Kasumi-1 (cell line): Measurements from ENCODE around the gene SURF1.
A peak's percentile ranks its signal among the peaks of the same experiment; 100 is the strongest.
"Not testable (repeated sequence)": the region's sequence is repeated elsewhere in the genome, so short reads cannot be mapped to it uniquely, and the experiment has no call there.

Source experiments
- DNase-seq, 2 experiments: peaks; one replicate each; lab custom pipeline; 2025; lab: John Stamatoyannopoulos, UW

The SURF1 gene

GRCh38 chr9:133356391-133357091, at the start of gene SURF1, which contains the start of gene SURF2:
Gene SURF1, minus strand, starts transcription at chr9:133356487. Its CDS starts 34 bp downstream, at chr9:133356453.
Gene SURF2, plus strand, starts transcription at chr9:133356550. Its CDS starts 43 bp downstream, at chr9:133356593.
- DNase-seq: peak; percentile 76 to 80

GRCh38 chr9:133405508-133406438, 49.5 kb upstream of the SURF1 start:
- DNase-seq: no peak

- DNase-seq: no peak
Observed at GRCh38 chr9:133404454-133405002, 48.2 kb upstream of the SURF1 start.

- DNase-seq: no peak
Observed at GRCh38 chr9:133403766-133404453, 47.6 kb upstream of the SURF1 start.

- DNase-seq: no peak
Observed at GRCh38 chr9:133402689-133403088, 46.4 kb upstream of the SURF1 start.

GRCh38 chr9:133401588-133401987, 45.3 kb upstream of the SURF1 start:
- DNase-seq: no peak

GRCh38 chr9:133400292-133400691, 44.0 kb upstream of the SURF1 start:
- DNase-seq: no peak

- no peak for DNase-seq
Observed at GRCh38 chr9:133397895-133398294, 41.6 kb upstream of the SURF1 start.

GRCh38 chr9:133397370-133397769, 41.1 kb upstream of the SURF1 start:
- no peak for DNase-seq

GRCh38 chr9:133396952-133397351, 40.7 kb upstream of the SURF1 start:
- DNase-seq: no peak

- no peak for DNase-seq
Observed at GRCh38 chr9:133394687-133395271, 38.5 kb upstream of the SURF1 start.

- no peak for DNase-seq
Observed at GRCh38 chr9:133393399-133393798, 37.1 kb upstream of the SURF1 start.

- not testable (repeated sequence) for DNase-seq
Observed at GRCh38 chr9:133392308-133392707, 36.0 kb upstream of the SURF1 start.

GRCh38 chr9:133391449-133391848, 35.2 kb upstream of the SURF1 start:
- DNase-seq: not testable (repeated sequence)

GRCh38 chr9:133390713-133391112, 34.4 kb upstream of the SURF1 start:
- no peak for DNase-seq

- DNase-seq: no peak
Observed at GRCh38 chr9:133389562-133389961, 33.3 kb upstream of the SURF1 start.

- no peak for DNase-seq
Observed at GRCh38 chr9:133389025-133389557, 32.8 kb upstream of the SURF1 start.

- DNase-seq: no peak
Observed at GRCh38 chr9:133387680-133388079, 31.4 kb upstream of the SURF1 start.

- no peak for DNase-seq
Observed at GRCh38 chr9:133386338-133386737, 30.1 kb upstream of the SURF1 start.

- DNase-seq: no peak
Observed at GRCh38 chr9:133385452-133385851, 29.2 kb upstream of the SURF1 start.

- DNase-seq: no peak
Observed at GRCh38 chr9:133384736-133385321, 28.5 kb upstream of the SURF1 start.
